HepG2 (cell line): ENCODE results near the gene DYNC2LI1. TPM values are rescaled to one million over a fixed set of nuclear protein-coding genes. Genes with fewer than 3 reads are reported as not detected.
A peak's percentile ranks its signal among the peaks of the same experiment; 100 is the strongest.

Source experiments
- ARNT2 ChIP-seq: sonication (generic); formaldehyde crosslinking; IDR thresholded peaks from 2 replicates; pipeline ENCODE4 v1.8.0; 2022; ENCODE audit warnings: mild to moderate bottlenecking, low read depth, missing genetic modification reagents, moderate library complexity
- ELF4 ChIP-seq: sonication (generic); formaldehyde crosslinking; IDR thresholded peaks from 2 replicates; pipeline ENCODE4 v1.5.0; 2020; ENCODE audit warnings: missing genetic modification reagents, mild to moderate bottlenecking, moderate library complexity, borderline replicate concordance
- FOXJ3 ChIP-seq: sonication (generic); formaldehyde crosslinking; IDR thresholded peaks from 2 replicates; pipeline ENCODE4 v1.4.0; 2020; ENCODE audit warnings: missing genetic modification reagents, mild to moderate bottlenecking, borderline replicate concordance
- GZF1 ChIP-seq: sonication (generic); formaldehyde crosslinking; IDR thresholded peaks from 2 replicates; pipeline ENCODE4 v1.5.1; 2020; ENCODE audit warnings: mild to moderate bottlenecking, missing genetic modification reagents
- KAT8 ChIP-seq: IDR thresholded peaks from 2 replicates; pipeline ENCODE4 v1.6.1; 2016; ENCODE audit warnings: missing genetic modification reagents, missing compliant biosample characterization
- MBD4 ChIP-seq: IDR thresholded peaks from 2 replicates; pipeline ENCODE4 v1.6.1; 2012; ENCODE audit warnings: low read length, inconsistent platforms, borderline replicate concordance
- MYNN ChIP-seq: sonication (generic); formaldehyde crosslinking; IDR thresholded peaks from 2 replicates; pipeline ENCODE4 v1.4.0; 2020; ENCODE audit warnings: mild to moderate bottlenecking, low read depth, missing genetic modification reagents
- NKX3-1 ChIP-seq: sonication (generic); formaldehyde crosslinking; IDR thresholded peaks from 2 replicates; pipeline ENCODE4 v1.5.0; 2020; ENCODE audit warnings: missing genetic modification reagents
- SMC3 ChIP-seq: IDR thresholded peaks from 2 replicates; pipeline ENCODE4 v1.6.1; 2011; ENCODE audit warnings: low read length, improper control_type of control experiment
- TEAD2 ChIP-seq: sonication (generic); formaldehyde crosslinking; IDR thresholded peaks from 2 replicates; pipeline ENCODE4 v1.9.0; 2021; ENCODE audit warnings: missing genetic modification reagents
- ZNF343 ChIP-seq: sonication (generic); formaldehyde crosslinking; IDR thresholded peaks from 2 replicates; pipeline ENCODE4 v1.4.0; 2020; ENCODE audit warnings: mild to moderate bottlenecking, missing genetic modification reagents
- ZNF563 ChIP-seq: sonication (generic); formaldehyde crosslinking; IDR thresholded peaks from 2 replicates; pipeline ENCODE4 v1.8.0; 2022; ENCODE audit warnings: mild to moderate bottlenecking, moderate library complexity, missing genetic modification reagents
- ZNF614 ChIP-seq: IDR thresholded peaks from 2 replicates; pipeline ENCODE4 v1.6.1; 2018; ENCODE audit warnings: missing biosample characterization, missing genetic modification reagents, inconsistent platforms, borderline replicate concordance
- ZNF841 ChIP-seq: sonication (generic); formaldehyde crosslinking; IDR thresholded peaks from 2 replicates; pipeline ENCODE4 v1.8.1; 2023; ENCODE audit warnings: missing genetic modification reagents, borderline replicate concordance
- polyA plus RNA-seq, 8 experiments: library from polyadenylated mRNA; depleted of rRNA in 3 of 8; stranded (reverse) in 7 of 8; unstranded in 1 of 8; fragments of >200 nt; fragmentation: Illumina TruSeq in 4 of 8; extraction: Trizol in 4 of 8; gene quantifications; 2 replicates each; pipeline versions ENCODE4 v1.2.1 to v1.2.3, GENCODE V29; 2011 to 2016; ENCODE audit warnings: low read depth in 4 of 8, missing spikeins in 1 of 8, mixed read lengths in 1 of 8; ENCODE audit not compliant: insufficient read depth in 1 of 8
- total RNA-seq, 5 experiments: library from RNA; depleted of rRNA; stranded (reverse); fragments of >200 nt; fragmentation: Illumina TruSeq; extraction: Trizol; gene quantifications; 2 replicates each; pipeline ENCODE4 v1.2.3, GENCODE V29; 2016; ENCODE audit warnings: low read depth in 1 of 5
- TF ChIP-seq, protein P1 (sequence below): sonication (generic); formaldehyde crosslinking; IDR thresholded peaks from 2 replicates; pipeline ENCODE4 v1.5.0; 2020; ENCODE audit warnings: mild to moderate bottlenecking, missing genetic modification reagents
- TF ChIP-seq, protein P2 (sequence below): sonication (generic); formaldehyde crosslinking; IDR thresholded peaks from 2 replicates; pipeline ENCODE4 v1.4.0; 2020; ENCODE audit warnings: missing genetic modification reagents, borderline replicate concordance
- TF ChIP-seq, protein P3 (sequence below): sonication (generic); formaldehyde crosslinking; IDR thresholded peaks from 2 replicates; pipeline ENCODE4 v1.8.1; 2023; ENCODE audit warnings: mild to moderate bottlenecking, moderate library complexity, missing genetic modification reagents
- TF ChIP-seq, protein P4 (sequence below): IDR thresholded peaks from 2 replicates; pipeline ENCODE4 v1.6.1; 2016; ENCODE audit warnings: mild to moderate bottlenecking, missing biosample characterization, missing genetic modification reagents
- TF ChIP-seq, protein P5 (sequence below): sonication (generic); formaldehyde crosslinking; IDR thresholded peaks from 2 replicates; pipeline ENCODE4 v1.8.0; 2023; ENCODE audit warnings: mild to moderate bottlenecking, missing genetic modification reagents

The DYNC2LI1 gene
- total and polyA plus RNA-seq, 2 of the 13 experiments (the other 11 are each of a cell fraction or from before 2014, with no cell fraction given): 16.9 to 23.2 TPM

DNA sequence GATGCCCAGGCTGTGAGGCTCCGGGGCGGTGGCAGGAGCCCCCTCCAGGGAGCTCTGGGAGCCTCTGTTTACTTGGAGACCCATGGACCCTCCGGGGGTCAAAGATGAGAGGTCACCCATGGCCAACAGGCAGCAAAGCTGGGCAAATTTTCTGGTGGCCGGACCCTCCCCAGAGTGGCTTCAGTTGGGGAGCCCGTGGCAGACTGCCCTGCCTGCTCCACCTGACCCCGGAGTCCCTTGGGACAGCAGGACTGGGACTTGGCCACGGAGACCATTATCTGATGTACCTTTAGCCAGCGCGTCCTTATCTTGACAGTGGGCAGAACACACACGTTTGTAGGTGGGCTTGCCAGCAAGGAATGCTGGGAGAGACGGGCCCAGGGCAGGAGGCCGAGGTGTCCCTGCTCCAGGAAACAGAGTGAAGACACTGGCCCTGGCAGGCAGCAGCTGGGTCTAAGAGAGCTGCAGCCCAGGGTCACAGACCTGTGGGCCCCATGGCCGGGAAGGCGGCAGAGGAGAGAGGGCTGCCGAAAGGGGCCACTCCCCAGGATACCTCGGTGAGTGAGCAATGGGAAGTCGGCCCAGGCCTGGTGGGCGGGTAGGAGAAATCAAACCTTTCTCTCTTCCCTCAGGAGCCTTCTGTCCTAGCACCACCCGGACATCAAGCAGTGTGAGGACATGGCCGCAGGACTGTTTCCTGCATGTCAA lies 64.9 kb downstream of the DYNC2LI1 start, which contains the start of the genes ABCG5 and ABCG8 (continued):
- TF ChIP-seq, protein P1, sequence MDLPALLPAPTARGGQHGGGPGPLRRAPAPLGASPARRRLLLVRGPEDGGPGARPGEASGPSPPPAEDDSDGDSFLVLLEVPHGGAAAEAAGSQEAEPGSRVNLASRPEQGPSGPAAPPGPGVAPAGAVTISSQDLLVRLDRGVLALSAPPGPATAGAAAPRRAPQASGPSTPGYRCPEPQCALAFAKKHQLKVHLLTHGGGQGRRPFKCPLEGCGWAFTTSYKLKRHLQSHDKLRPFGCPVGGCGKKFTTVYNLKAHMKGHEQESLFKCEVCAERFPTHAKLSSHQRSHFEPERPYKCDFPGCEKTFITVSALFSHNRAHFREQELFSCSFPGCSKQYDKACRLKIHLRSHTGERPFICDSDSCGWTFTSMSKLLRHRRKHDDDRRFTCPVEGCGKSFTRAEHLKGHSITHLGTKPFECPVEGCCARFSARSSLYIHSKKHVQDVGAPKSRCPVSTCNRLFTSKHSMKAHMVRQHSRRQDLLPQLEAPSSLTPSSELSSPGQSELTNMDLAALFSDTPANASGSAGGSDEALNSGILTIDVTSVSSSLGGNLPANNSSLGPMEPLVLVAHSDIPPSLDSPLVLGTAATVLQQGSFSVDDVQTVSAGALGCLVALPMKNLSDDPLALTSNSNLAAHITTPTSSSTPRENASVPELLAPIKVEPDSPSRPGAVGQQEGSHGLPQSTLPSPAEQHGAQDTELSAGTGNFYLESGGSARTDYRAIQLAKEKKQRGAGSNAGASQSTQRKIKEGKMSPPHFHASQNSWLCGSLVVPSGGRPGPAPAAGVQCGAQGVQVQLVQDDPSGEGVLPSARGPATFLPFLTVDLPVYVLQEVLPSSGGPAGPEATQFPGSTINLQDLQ (CRISPR knock-in tag): peak; percentile 90
- TF ChIP-seq MBD4: no peak
- no peak for TF ChIP-seq MYNN (CRISPR knock-in tag)
- TF ChIP-seq, protein P2, sequence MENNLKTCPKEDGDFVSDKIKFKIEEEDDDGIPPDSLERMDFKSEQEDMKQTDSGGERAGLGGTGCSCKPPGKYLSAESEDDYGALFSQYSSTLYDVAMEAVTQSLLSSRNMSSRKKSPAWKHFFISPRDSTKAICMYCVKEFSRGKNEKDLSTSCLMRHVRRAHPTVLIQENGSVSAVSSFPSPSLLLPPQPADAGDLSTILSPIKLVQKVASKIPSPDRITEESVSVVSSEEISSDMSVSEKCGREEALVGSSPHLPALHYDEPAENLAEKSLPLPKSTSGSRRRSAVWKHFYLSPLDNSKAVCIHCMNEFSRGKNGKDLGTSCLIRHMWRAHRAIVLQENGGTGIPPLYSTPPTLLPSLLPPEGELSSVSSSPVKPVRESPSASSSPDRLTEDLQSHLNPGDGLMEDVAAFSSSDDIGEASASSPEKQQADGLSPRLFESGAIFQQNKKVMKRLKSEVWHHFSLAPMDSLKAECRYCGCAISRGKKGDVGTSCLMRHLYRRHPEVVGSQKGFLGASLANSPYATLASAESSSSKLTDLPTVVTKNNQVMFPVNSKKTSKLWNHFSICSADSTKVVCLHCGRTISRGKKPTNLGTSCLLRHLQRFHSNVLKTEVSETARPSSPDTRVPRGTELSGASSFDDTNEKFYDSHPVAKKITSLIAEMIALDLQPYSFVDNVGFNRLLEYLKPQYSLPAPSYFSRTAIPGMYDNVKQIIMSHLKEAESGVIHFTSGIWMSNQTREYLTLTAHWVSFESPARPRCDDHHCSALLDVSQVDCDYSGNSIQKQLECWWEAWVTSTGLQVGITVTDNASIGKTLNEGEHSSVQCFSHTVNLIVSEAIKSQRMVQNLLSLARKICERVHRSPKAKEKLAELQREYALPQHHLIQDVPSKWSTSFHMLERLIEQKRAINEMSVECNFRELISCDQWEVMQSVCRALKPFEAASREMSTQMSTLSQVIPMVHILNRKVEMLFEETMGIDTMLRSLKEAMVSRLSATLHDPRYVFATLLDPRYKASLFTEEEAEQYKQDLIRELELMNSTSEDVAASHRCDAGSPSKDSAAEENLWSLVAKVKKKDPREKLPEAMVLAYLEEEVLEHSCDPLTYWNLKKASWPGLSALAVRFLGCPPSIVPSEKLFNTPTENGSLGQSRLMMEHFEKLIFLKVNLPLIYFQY (CRISPR knock-in tag): no peak
- TF ChIP-seq ZNF343: no peak
- TF ChIP-seq ZNF841 (CRISPR knock-in tag): no peak
- TF ChIP-seq KAT8 (CRISPR knock-in tag): peak; percentile 92
- TF ChIP-seq, protein P3, sequence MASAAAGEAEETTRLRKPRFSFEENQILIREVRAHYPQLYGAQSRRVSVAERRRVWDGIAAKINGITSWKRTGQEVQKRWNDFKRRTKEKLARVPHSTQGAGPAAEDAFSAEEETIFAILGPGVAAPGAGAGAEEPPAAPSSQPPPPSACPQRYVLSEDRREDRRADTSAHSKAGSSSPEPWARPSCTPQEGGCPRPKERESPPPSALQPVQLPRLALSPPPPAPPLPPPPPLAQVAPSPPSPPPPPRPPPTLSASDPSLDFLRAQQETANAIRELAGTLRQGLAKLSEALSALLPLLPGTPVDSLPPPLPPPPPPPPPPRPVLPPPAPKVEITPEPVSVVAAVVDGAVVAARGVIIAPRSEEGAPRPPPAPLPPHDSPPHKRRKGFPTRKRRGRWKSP (CRISPR knock-in tag): peak; percentile 4; the same call in 1 of the 2 replicates
- no peak; the same call in 1 of the 2 replicates for TF ChIP-seq FOXJ3
- no peak; the same call in 1 of the 2 replicates for TF ChIP-seq GZF1 (CRISPR knock-in tag)
- no peak; the same call in 1 of the 2 replicates for TF ChIP-seq ZNF614
- 0 out of 2 replicates have a peak, but pooled peaks have one; percentile 36 for TF ChIP-seq NKX3-1 (CRISPR knock-in tag)
- 0 out of 2 replicates have a peak, but pooled peaks have one; percentile 0 for TF ChIP-seq SMC3
- TF ChIP-seq, protein P4, sequence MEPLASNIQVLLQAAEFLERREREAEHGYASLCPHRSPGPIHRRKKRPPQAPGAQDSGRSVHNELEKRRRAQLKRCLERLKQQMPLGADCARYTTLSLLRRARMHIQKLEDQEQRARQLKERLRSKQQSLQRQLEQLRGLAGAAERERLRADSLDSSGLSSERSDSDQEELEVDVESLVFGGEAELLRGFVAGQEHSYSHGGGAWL (CRISPR knock-in tag): 0 out of 2 replicates have a peak, but pooled peaks have one; percentile 14
- peak; percentile 68; the same call in 1 of the 2 replicates for TF ChIP-seq ZNF563 (CRISPR knock-in tag)
- TF ChIP-seq TEAD2 (CRISPR knock-in tag): no peak
- TF ChIP-seq, protein P5, sequence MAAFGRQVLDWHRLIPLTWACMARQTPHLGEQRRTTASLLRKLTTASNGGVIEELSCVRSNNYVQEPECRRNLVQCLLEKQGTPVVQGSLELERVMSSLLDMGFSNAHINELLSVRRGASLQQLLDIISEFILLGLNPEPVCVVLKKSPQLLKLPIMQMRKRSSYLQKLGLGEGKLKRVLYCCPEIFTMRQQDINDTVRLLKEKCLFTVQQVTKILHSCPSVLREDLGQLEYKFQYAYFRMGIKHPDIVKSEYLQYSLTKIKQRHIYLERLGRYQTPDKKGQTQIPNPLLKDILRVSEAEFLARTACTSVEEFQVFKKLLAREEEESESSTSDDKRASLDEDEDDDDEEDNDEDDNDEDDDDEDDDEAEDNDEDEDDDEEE (CRISPR knock-in tag): peak; percentile 94
- no peak for TF ChIP-seq ELF4
- no peak; the same call in 1 of the 2 replicates for TF ChIP-seq ARNT2 (CRISPR knock-in tag)
